Measurements from ENCODE around the gene RUFY1.

RUFY1 gene

DNA sequence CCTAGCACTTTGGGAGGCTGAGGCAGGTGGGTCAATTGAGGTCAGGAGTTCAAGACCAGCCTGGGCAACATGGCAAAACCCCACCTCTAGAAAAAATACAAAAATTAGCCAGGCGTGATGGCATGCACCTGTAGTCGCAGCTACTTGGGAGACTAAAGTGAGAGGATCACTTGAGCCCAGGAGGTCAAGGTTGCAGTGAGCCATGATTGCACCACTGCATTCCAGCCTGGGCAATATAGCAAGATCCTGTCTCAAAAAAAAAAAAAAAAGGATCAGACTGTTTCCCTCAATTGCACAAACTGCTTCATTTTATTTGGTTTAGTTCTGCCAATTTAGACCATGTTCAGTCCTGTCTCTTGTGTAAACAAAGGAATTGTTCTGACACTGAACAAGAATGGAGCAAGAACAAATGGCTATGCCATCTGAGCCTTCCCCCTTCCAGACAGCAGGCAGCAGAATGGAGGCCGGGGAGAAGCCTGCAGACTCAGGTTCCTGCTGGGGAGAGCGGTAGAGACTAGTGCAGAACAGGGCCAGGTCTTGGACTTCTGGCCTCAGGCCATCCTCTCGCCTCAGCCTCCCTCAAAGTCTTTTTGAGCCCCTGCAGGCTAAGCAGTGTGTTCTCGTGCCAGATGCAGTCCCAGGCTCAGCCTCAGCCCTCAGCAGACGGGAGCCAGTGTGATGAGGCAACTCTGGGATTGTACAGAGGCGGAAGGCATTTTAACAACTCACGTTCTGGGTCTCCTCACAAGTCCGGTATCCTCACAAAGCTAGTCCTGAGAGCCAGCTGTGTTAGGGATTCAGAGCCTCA is 54.9 kb downstream of the RUFY1 start:
- no peak for DNase-seq (ENCODE audit: low spot score)

DNA sequence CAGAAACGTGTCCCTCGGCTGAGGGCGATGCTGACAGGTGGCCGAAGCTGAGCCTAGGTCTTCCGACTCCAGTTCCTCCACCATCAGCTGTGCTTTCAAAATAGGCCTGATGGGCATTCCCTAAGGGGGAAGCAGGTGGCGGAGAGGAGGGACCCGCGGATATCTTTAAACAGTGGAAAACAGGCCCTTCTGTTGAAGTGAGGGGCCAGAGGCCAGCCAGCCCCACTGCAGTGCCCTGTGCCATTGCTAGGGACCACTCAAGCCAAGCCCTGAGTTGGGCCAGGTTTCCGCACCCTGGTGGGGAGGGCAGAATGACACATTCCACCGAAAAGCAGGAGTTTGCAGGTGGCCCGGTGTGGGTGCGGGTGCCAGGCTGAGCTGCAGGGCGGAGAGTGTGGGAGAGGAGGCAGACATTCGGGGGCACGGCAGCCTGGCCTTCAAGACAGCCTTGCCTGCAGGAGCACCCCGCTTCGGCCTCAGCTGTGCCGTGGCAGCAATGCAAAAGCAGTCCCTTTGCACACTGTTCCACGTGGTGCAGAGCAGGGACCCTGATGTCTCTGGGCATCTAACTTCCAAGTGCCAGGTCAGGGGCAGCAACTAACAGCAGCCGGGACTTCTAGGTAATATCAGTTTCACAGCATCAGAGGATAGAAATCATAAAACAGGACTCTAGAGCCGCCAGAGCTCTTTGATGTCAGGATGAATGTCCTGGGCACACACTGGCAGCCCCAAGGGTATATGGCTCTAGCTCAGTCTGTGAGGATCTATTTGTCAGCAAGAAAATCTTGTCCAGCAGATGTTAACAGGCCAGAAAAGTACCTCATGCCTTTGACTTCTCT is 55.9 kb downstream of the RUFY1 start:
- no peak for DNase-seq (ENCODE audit: low spot score)

DNA sequence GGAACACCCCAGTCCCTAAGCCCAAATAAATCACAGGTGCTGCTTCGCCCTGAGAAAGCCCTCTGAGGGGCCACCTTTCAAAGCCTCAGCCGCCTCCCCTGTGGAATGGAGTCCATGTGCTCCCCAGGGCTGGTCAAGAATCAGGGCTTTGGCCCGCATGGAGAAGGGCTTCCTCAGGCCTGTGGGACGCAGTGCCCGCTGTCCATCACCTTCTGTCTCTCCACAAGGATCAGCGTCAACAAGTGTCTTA is 56.5 kb downstream of the RUFY1 start:
- no peak for DNase-seq (ENCODE audit: low spot score)

DNA sequence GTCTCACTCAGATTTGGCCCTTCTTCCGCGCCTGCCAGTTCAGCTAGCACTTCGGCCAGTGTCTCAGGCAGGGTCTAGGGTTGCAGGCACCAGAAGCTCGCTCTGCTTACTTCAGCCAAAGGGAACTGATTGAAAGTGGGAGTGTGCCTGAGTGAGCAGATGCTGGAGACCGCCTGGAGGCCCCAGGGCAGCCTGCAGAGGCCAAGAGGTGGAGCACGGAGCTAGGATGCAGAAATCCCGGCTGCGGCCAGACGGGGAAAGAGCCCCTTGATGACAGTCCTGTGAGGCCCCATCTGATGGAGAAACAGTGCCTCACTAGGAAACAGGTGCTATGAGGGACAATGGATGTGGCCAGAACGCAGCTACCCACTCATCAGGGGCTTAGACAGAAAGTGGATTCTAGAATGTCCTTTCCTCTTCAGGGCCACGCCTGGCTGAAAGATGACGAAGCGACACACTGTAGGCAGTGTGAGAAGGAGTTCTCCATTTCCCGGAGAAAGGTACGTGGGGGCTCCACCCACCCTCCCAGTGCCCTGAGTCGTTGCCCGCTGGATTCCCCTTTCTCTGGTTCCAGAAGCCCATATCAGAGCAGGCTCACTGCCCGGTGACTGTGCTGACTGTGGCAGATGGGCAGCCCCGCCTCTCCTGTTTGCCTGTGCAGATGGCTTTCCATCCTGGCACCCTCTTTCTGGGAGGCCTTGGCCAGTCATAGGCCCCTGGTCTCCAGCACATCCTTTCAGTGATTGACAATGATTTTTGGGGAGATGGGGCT is 57.0 kb downstream of the RUFY1 start:
- DNase-seq (ENCODE audit: low spot score), result no peak

DNA sequence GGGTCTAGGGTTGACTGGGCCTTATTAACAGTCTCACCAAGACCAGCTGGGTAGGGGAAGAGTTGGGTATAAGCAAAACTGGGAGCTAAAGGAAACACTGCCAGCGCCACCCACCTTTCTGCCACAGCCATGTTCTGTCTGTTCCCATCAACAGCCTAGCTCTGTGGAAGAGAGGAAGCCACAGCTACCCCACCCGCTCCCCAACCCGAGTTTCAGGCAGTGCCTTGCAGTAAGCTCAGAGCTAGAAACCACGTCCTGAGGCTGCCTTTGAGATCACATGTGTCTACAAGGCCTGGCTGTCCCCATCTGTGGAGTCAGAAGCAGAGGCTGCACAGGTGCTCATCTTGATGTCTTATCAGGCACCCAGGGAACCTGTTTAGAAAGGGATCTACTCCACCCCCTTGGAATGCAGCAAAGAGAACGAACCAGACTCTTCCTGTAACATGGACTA is 57.8 kb downstream of the RUFY1 start:
- no peak for DNase-seq (ENCODE audit: low spot score)

DNA sequence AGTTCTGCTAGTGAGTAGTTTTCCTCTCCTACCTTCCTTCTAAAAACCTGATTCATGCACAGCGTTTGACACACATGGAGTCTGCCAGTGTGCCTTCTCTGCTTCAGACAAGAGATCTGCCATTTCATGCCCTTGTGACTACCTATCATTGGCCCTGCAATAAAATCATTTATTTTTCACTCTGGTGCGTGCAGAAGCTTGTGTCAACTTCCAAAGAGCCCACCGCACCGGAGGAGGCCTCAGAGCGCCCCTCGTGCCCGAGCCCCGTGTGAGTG is 59.4 kb downstream of the RUFY1 start:
- DNase-seq (ENCODE audit: low spot score), result no peak

DNA sequence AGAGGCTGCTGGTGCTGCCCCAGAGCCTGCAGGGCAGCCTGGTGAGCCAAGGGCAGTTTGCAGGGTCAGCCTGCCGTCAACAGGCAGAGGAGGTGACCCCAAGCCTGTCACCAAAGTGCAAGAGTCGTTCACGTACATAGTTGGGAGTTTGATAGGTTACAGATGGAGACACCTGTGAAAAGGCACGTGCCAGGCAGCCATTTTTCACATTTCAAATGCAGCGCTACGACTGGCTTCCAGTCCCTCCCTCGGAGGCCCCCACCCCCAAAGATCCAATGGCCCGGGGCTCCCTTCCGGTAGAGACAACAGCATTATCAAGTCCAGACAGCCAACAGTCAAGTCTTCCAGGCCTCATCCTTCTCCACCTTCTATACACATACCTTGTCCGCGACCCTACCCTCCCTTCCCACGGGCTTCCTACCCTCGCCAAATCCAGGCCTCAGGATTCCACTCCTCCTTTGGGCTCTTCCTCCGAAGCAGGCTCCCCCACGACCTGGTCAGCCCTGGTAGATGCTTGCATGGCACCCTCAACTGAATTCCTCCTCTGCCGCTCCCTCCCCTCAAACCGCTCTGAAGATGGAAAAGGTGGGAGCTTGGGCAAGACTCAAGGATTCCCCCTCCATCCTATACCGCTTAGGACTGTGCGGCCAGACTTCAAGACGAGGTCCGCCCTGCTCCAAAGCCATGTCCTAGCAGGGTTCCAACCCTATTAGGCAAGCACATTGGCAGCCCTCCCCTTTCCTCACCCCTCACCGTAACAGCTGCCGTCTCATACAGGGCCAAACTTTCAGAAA is 60.0 kb downstream of the RUFY1 start:
- DNase-seq (ENCODE audit: low spot score), result no peak

DNA sequence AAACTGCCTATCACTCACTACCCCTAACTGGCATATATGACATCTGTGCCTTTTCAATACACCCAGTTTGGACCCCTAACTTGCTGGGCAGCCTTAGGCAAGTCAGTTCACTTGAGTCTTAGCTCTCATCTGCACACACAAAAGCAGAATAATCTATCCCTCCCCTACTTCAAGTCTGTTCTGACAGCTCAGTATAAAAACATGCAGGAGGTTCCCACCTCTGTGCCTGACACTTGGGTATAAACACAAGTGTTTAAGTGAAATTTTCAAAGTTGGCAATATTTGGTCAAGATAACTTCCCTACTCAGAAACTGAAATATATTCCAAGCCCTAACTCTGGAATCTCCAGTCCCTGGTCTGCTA is 60.5 kb downstream of the RUFY1 start:
- no peak for DNase-seq (ENCODE audit: low spot score)

DNA sequence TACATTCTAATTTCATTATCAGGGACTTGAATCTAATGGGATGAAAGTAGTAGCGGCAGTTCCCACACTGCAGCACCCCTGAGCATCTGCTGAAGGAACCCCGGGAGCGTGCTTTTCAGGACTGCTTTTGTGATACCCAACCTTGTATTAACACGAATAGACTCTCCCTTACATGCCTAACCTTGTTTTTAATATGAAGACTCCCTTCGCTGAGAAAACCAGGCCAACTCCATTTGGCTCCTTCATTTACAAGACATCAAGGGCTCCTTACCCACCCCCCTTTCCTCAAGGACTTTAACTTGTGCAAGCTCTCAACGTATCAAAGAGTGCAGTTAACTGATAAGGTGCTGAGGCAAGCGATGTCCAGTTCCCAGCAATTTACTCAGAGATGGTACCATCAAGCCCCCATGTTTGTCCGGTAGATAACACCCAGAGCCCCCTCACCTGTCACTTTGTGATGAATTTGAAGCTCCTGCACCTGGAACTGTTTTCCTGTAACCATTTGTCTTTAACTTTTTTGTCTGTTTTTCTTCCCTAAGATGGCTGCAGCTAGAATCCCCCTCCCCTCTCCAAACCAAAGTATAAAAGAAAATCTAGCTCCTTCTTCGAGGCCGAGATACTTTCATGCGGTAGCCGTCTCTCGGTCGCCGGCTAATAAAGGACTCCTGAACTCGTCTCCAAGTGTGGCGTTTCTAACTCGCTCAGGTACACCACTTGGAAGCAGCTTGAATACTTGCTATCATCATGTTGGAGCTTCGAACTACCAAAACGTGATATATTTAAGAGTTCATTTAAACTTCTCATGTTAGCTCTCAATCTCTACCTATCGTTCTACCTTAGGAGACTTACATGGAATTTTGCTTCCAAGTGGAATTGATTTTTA is 62.5 kb downstream of the RUFY1 start:
- no peak for DNase-seq (ENCODE audit: low spot score)

DNA sequence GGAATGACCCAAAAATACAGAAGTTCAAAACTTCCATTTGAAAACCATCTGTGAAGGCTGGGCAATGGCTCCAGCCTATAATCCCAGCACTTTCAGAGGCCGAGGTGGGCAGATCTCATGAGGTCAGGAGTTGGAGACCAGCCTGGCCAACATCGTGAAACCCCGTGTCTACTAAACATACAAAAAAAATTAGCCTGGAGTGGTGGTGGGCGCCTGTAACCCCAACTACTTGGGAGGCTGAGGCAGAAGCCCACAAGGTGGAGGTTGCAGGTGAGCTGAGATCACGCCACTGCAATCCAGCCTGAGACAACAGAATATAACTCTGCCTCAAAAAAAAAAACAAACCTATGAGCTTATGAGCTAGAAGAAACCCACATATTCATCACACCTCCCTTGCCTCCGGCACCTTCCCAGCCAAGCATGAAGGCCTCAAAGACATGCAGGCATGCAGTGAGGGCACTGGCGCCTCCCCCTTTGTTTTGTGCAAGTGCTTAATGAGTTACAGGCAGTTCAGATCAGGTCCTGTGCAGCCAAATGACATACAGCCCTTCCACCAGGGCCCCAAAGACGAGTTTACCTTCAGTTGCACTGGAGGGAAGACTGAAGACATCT is 63.2 kb downstream of the RUFY1 start:
- no peak for DNase-seq (ENCODE audit: low spot score)

DNA sequence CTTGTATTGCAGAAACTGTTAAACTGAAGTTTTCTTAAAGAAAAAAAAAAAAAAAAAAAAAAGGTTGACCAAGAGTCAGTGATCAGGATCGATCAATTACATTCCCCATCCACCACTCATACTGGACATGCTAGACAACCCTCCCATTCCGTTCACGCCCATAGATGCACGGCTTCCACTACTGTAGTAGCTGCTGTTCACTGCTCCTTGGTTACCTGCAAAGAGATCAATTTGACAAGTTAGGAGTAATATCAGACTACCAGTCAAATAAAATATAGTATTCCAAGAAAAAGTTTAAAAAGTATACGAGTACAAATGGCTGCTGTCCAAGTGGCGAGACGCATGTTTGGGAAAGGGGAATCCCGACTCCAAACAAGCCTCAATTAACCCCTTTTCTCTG is 64.4 kb downstream of the RUFY1 start:
- DNase-seq (ENCODE audit: low spot score), result no peak

DNA sequence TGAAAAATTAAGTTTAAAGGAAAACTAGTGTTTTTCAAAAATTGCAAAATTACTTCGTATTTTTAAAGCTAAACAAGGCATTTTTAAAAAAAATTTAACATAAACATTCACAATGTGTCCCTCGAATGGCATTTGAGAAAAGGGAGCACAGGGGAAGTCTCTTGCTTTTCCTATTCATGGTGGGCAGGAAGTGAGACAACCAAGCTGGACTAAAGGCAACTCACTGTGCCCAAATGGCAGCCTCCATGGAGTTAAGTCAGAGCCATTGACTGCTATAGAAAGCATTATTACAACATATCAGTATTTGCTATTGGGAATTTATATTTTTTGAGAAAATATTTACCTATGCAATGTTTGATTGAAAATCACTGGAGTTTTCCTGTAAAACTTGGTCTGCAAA is 64.8 kb downstream of the RUFY1 start:
- no peak for DNase-seq (ENCODE audit: low spot score)

DNA sequence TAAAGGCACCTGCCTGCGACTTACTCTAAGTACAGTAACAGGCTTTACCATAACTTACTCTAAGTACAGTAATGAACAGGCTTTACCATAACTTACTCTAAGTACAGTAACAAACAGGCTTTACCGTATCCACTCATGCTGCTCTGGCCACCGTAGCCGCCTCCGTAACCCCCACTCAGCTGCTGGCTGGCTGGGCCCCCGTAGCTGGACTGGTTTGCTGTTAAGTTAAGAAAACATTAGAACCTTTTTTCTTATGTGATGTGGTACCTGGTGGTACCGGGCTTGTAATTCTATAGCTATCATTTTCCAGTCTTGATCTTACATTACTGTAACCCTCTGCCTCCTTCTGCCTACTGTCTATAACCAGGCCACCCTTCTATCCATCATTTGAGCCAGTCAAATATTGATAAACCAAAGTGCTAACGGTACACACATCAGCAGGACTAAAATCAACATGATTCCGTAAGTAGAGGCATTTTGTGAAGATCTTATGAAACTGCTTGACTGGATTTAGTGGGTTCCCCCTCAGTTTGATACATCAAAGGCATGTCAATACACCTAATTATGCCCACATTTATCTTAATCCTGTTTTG is 65.7 kb downstream of the RUFY1 start:
- no peak for DNase-seq (ENCODE audit: low spot score)

DNA sequence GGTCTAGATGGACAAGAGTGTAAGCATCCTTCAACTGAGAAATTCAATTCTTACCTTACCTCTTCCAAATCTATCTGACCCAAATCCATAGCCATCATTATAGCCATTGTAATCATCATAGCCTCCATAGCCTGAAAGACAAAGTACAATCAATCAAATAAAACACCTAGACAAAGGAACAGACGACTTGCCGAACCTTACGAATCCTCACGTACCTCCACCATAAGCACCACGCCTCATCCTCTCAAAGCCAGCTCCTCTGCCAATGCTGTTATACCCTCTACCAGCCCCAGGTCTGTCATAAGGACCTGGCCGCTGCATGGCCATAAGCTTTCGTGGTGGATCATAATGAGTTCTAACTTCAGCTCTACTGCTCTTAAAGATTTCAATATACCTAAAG is 67.6 kb downstream of the RUFY1 start:
- DNase-seq (ENCODE audit: low spot score), result no peak

DNA sequence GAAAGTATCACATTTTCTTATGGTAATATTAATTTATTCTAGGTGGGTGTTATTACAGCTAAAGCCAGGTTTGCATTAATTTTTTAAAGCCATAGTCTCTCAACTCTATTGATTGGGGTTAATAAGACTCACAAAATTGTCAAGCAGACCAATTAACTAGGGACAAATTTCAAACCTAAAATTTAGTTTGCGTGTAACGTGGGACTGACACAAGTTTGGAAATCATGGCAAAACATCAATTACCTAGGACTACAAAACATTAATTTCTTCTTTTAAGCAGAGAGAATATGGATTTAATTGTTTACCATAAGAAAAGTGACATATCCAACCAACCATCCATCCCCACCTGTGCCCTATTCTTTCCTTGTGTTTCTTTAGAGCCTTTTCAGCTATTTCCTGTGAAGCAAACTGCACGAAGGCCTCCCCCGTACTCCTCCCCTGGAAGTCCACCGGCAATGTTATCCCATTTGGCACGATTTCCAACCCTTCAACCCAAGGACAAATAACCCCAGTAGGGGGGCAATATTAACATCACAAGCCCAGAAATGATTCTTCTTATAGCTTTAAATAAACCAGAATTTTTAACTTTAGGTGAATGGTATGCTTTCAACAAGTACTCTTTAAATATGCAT is 68.7 kb downstream of the RUFY1 start:
- no peak for DNase-seq (ENCODE audit: low spot score)

DNA sequence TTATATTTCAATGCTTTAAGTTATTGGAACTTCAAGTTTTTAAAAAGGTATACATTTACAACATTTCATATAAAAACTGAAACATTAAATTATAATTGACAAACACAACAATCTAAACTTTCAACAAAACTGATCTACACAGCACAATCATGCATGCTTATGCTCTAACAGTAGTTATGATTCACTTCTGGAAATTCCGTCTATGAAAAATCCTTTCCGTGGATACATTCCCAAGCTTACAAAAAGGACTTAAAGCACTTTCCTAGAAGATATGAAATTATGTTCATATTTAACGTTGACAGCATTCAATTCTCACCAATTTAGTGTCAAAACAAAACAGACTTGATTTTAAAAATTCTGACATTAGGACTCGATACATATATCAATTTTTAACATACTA is 69.4 kb downstream of the RUFY1 start:
- DNase-seq (ENCODE audit: low spot score), result no peak

DNA sequence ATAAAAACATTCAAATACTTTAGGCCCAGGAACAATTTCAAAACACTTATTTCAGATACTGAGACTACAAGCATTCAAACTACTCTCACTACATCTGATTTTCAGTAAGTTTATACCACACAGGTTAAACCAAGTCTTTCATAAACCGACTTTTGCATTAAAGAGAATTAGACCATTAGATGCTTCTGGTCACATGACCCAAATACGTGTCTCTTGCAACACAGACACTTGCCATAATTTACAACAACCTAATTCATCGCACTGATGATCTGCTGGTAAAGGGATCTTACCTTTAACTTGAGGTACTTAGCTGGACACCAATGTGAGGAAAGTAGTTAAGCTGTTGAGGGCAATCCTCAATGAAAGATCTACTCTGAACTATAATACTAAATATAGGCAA is 69.9 kb downstream of the RUFY1 start:
- no peak for DNase-seq (ENCODE audit: low spot score)

DNA sequence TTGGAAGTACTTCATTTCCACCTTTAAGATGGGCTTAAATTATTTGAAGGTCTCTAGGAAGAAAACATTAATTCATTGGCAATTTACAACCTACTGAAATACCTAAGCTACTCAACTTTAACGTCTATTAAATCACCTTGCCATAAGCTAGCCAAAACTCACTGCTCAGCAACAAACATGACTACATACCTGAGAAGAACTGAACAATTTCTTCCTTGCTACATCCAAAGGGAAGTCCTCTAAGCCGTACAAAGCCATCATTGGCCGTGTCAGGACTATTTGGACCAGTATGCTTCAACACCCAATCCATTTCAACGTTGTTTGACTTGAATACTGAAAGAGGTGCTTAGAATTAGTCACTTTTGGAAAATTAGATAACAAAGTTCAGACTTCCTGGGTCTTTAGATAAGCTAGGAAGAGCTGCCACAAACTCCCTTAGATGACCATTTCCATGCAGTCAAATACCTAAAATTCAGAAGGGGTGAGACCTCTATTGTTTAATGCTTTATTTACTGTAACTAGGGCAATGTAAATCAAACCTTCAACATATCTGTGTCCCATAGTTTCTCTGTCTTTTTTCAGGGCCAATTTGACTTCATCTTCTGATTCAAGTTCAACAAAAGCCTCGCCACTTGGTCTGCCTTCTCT is 70.5 kb downstream of the RUFY1 start:
- DNase-seq (ENCODE audit: low spot score), result no peak

DNA sequence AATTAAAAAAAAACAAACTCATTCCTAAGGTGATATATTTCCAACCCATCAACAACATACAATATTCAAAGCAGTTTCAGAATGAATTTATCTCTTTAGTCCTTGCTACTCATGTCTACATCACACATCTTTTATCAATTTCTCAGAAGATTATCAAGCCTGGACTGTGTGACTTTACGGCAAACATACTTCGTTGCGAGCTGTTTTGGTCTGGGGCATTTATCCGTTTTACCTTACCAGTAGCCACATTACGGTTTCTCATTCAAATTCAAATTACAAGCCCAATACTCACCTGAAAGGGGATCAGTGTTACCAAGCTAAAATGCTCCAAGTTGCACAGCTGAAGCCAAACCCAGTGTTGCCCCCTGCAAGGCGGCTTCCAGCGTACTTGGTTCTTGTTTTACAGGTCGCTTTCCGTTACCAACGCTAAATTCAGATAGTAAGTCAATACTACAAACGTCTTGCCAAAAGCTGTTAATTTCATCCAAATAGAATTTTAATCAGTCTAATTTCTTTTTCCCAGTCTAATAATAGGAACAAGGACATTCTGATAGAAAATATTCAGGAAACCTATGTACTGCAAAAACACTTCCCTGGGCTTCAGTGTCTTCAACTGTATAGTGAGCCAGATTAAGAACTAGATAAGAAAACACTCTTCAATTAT is 71.3 kb downstream of the RUFY1 start:
- DNase-seq (ENCODE audit: low spot score), result no peak

Data from COLO829 (cell line).